Tibial nerve (tissue), 4 donors: Measurements from ENCODE around the gene NOL8.

Experiments
- CTCF ChIP-seq, 5 experiments: fragments of 200-600 bp in 3 of 5; fragments of 450-650 bp in 2 of 5; sonication (generic) in 3 of 5; IDR thresholded peaks; one replicate each; pipeline ENCODE4 v1.5.1; 2016 to 2019; ENCODE audit warnings: antibody characterized with exemption in 5 of 5, mild to moderate bottlenecking in 3 of 5, moderate library complexity in 2 of 5
- EP300 ChIP-seq, 2 donors: sonication (generic); formaldehyde crosslinking; IDR thresholded peaks; one replicate each; pipeline ENCODE4 v1.6.1; 2017; ENCODE audit warnings: antibody characterized with exemption in 2 of 2, mild to moderate bottlenecking in 1 of 2

GRCh38 chr9:92313624-92314012 lies 11.5 kb downstream of the NOL8 start:
- TF ChIP-seq CTCF (IDR thresholded peaks at IDR 0.05) (no peak), EP300 (IDR thresholded peaks at IDR 0.05) (no peak)
